B cell (primary cell): Measurements from ENCODE around the gene HOXB7. TPM values are rescaled to one million over a fixed set of nuclear protein-coding genes. Genes with fewer than 3 reads are reported as not detected.

Experiments used
- ATAC-seq: fragments of 200-7000 bp; cut with Tn5 transposase; one replicate; pipeline ENCODE4 v1.10.0; 2021; ENCODE audit warnings: low read depth, mild to moderate bottlenecking, moderate number of reproducible peaks, moderate library complexity
- CTCF ChIA-PET: fragments of 350-600 bp; sonication (Branson Sonifier 250); formaldehyde crosslinking; loops from one replicate; lab custom pipeline; 2021; ENCODE audit warnings: antibody characterized with exemption, inconsistent platforms; lab: Charles Lee
- POLR2A ChIA-PET: fragments of 350-600 bp; sonication (Branson Sonifier 250); formaldehyde crosslinking; loops from one replicate; lab custom pipeline; 2021; ENCODE audit warnings: antibody characterized with exemption; lab: Charles Lee
- DNase-seq: peaks from one replicate; pipeline ENCODE4 v3.0.0; 2013
- H2AFZ ChIP-seq: 2 replicates; pipeline ENCODE4 v1.6.1; 2012; ENCODE audit warnings: mild to moderate bottlenecking, low read depth, low read length; ENCODE audit not compliant: insufficient read depth, poor library complexity, severe bottlenecking
- H3K27ac ChIP-seq, 2 donors: 1 replicate in 1 of 2; 2 replicates in 1 of 2; pipeline ENCODE4 v1.5.1; 2012 to 2013; ENCODE audit warnings: low read length in 2 of 2, mild to moderate bottlenecking in 2 of 2, moderate library complexity in 1 of 2
- H3K27me3 ChIP-seq, 4 experiments: fragments of 200-600 bp in 1 of 4; sonication (generic) in 1 of 4; replicated peaks in 1 of 4; 1 replicate in 2 of 4; 2 replicates in 2 of 4; pipeline versions ENCODE4 v1.6.1 to v1.7.0; 2013 to 2016; ENCODE audit warnings: low read length in 3 of 4, mild to moderate bottlenecking in 2 of 4, mixed read lengths in 1 of 4, moderate library complexity in 1 of 4; ENCODE audit not compliant: insufficient read depth in 4 of 4, control insufficient read depth in 3 of 4; ENCODE audit errors: control extremely low read depth in 1 of 4
- H3K36me3 ChIP-seq, 2 experiments: replicated peaks in 1 of 2; 1 replicate in 1 of 2; 2 replicates in 1 of 2; pipeline versions ENCODE4 v1.6.1 to v1.7.1; 2013; ENCODE audit warnings: low read length in 1 of 2; ENCODE audit not compliant: insufficient read depth in 2 of 2, control insufficient read depth in 1 of 2; ENCODE audit errors: control extremely low read depth in 1 of 2, extremely low read depth in 1 of 2
- H3K4me1 ChIP-seq, 2 donors: fragments of 200-600 bp in 1 of 2; sonication (generic) in 1 of 2; 1 replicate in 1 of 2; 2 replicates in 1 of 2; pipeline versions ENCODE4 v1.5.1 to v1.6.1; 2013 to 2017; ENCODE audit warnings: low read length in 2 of 2; ENCODE audit not compliant: control insufficient read depth in 2 of 2, insufficient read depth in 2 of 2
- H3K4me2 ChIP-seq: replicated peaks from 2 replicates; pipeline ENCODE3; 2012; ENCODE audit warnings: mild to moderate bottlenecking, low read depth, low read length; ENCODE audit not compliant: poor library complexity, severe bottlenecking
- H3K4me3 ChIP-seq, 5 experiments: fragments of 200-600 bp in 1 of 5; sonication (generic) in 1 of 5; 1 replicate in 3 of 5; 2 replicates in 2 of 5; pipeline versions ENCODE4 v1.5.1 to v1.7.0; 2011 to 2016; ENCODE audit warnings: low read length in 4 of 5, mild to moderate bottlenecking in 4 of 5, low read depth in 2 of 5, control low read depth in 1 of 5, moderate library complexity in 1 of 5; ENCODE audit not compliant: insufficient read depth in 1 of 5; ENCODE audit errors: control extremely low read depth in 1 of 5, extremely low read depth in 1 of 5
- H3K79me2 ChIP-seq: fragments of 200-600 bp; sonication (generic); one replicate; pipeline ENCODE4 v1.6.0; 2016; ENCODE audit warnings: low read length; ENCODE audit not compliant: control insufficient read depth, insufficient read depth
- H3K9ac ChIP-seq: fragments of 200-600 bp; sonication (generic); 2 replicates; pipeline ENCODE4 v1.6.1; 2017; ENCODE audit warnings: mild to moderate bottlenecking, low read length, moderate library complexity
- H3K9me3 ChIP-seq, 3 donors: one replicate each; pipeline versions ENCODE4 v1.6.1 to v1.7.1; 2013; ENCODE audit warnings: low read length in 2 of 3; ENCODE audit not compliant: control insufficient read depth in 2 of 3, insufficient read depth in 1 of 3; ENCODE audit errors: control extremely low read depth in 1 of 3
- H4K20me1 ChIP-seq: 2 replicates; pipeline ENCODE4 v1.6.0; 2012; ENCODE audit warnings: mild to moderate bottlenecking, low read length; ENCODE audit not compliant: insufficient read depth, control insufficient read depth, poor library complexity, severe bottlenecking
- H3K27ac Mint-ChIP-seq: one replicate; pipeline ENCODE4 v1.8.0; 2021; ENCODE audit warnings: mixed read lengths
- H3K27me3 Mint-ChIP-seq: one replicate; pipeline ENCODE4 v1.8.0; 2021; ENCODE audit warnings: mixed read lengths
- H3K4me1 Mint-ChIP-seq: one replicate; pipeline ENCODE4 v1.8.0; 2021; ENCODE audit warnings: mixed read lengths
- H3K4me3 Mint-ChIP-seq: one replicate; pipeline ENCODE4 v1.8.0; 2021; ENCODE audit warnings: mixed read lengths
- H3K9me3 Mint-ChIP-seq: one replicate; pipeline ENCODE4 v1.8.0; 2022; ENCODE audit warnings: mixed read lengths; ENCODE audit not compliant: insufficient read depth
- CTCF ChIP-seq: fragments of 200-600 bp; IDR thresholded peaks from one replicate; pipeline ENCODE4 v1.8.0; 2022; ENCODE audit warnings: antibody characterized with exemption, mild to moderate bottlenecking
- EZH2 ChIP-seq: IDR thresholded peaks from 2 replicates; pipeline ENCODE4 v1.6.1; 2012; ENCODE audit warnings: borderline replicate concordance, low read depth, mild to moderate bottlenecking, moderate library complexity, low read length; ENCODE audit not compliant: insufficient read depth, poor library complexity, severe bottlenecking
- WGBS: methylation state at CpG from one replicate; pipeline ENCODE4 v1.1.5; 2013; ENCODE audit warnings: missing lambda C conversion rate; ENCODE audit not compliant: insufficient coverage; 5-methylcytosine and 5-hydroxymethylcytosine counted together
- intact Hi-C: fragments of 100-400 bp; cut with micrococcal nuclease; formaldehyde crosslinking; loops from one replicate; pipeline ENCODE4 v1.10.0; 2022
- polyA plus RNA-seq: library from polyadenylated mRNA; depleted of rRNA; stranded (reverse); fragments of >200 nt; gene quantifications from 2 replicates; pipeline ENCODE4 v1.2.3, GENCODE V29; 2012
- total RNA-seq, 2 donors: library from RNA; stranded (reverse); fragments of 120-200 nt in 1 of 2; gene quantifications; 1 replicate in 1 of 2; 2 replicates in 1 of 2; pipeline versions ENCODE4 v1.2.3 to v1.2.4, GENCODE V29; 2013 to 2022

The HOXB7 gene
- total and polyA plus RNA-seq, 2 donors (not counting 1 experiment from before 2014, with no cell fraction given), result 0.25 to 1.3 TPM

- intact Hi-C loops, result loop anchor here (2.0 to 5.0 kb wide), 2 partner anchors 13 to 130 kb away; partner anchors contain the start of genes HOXB13 and HOXB7
- peaks cover 0 to 99% (median 77%) of the 10 kb centered on the region in 4 experiments for H3K27me3 ChIP-seq
- Mint-ChIP-seq H3K27me3 (peaks cover 87% of the 10 kb centered on the region), H3K4me3 (peak overlapping the region; percentile 81), H3K27ac (peak overlapping the region; percentile 56), H3K9me3 (no peaks in the 10 kb centered on the region), H3K4me1 (peaks cover 45% of the 10 kb centered on the region)
- no peak for ATAC-seq
- 2% methylated on average over 13 of the region's 16 CpGs for WGBS
- H2AFZ ChIP-seq, result peak overlapping the region; percentile 73
- H3K9me3 ChIP-seq, result peaks cover 0 to 20% (median 0%) of the 10 kb centered on the region in 3 donors
- H3K9ac ChIP-seq, result peak overlapping the region; percentile 67
- no peaks in the 10 kb centered on the region for H3K36me3 ChIP-seq
- CTCF ChIA-PET, result interaction anchor here (1.1 kb wide), 1 partner anchor 10 kb away, joined by 3 read pairs; no protein-coding TSS in a partner anchor
- H3K27ac ChIP-seq, result no peak overlapping the region
- H3K4me1 ChIP-seq, result peaks cover 47 to 50% of the 10 kb centered on the region in 2 donors
- H3K79me2 ChIP-seq, result no peaks in the 10 kb centered on the region
- POLR2A ChIA-PET, result no interaction called here
- H4K20me1 ChIP-seq, result peaks cover 8% of the 10 kb centered on the region
- DNase-seq, result no peak
- TF ChIP-seq EZH2 (no peak), CTCF (no peak)
- H3K4me2 ChIP-seq, result peak overlapping the region; percentile 94
- H3K4me3 ChIP-seq, result peak overlapping the region in 4 of 5 experiments; percentile 28 to 63 (median 46)
Measured at GRCh38 chr17:48597528-48597777, 13.4 kb downstream of the HOXB7 start.

GRCh38 chr17:48596735-48597527, 13.9 kb downstream of the HOXB7 start:
- peak overlapping the region in 4 of 5 experiments; percentile 28 to 63 (median 46) for H3K4me3 ChIP-seq
- peaks cover 0 to 99% (median 76%) of the 10 kb centered on the region in 4 experiments for H3K27me3 ChIP-seq
- peaks cover 46% of the 10 kb centered on the region for H3K4me1 Mint-ChIP-seq
- no peak overlapping the region for H3K27ac ChIP-seq
- intact Hi-C loops, result loop anchor here (2.0 to 5.0 kb wide), 2 partner anchors 14 to 130 kb away; partner anchors contain the start of genes HOXB13 and HOXB7
- no peak for TF ChIP-seq EZH2
- TF ChIP-seq CTCF, result no peak
- ATAC-seq (no peak), DNase-seq (peak; percentile 33)
- peak overlapping the region; percentile 67 for H3K9ac ChIP-seq
- H3K4me2 ChIP-seq, result peak overlapping the region; percentile 94
- ChIA-PET POLR2A (no interaction called here), CTCF (interaction anchor here (0.9 to 5.6 kb wide), 5 partner anchors 9 to 288 kb away, joined by 3 to 64 read pairs (median 3); no protein-coding TSS in a partner anchor)
- peaks cover 89% of the 10 kb centered on the region for H3K27me3 Mint-ChIP-seq
- peak overlapping the region; percentile 73 for H2AFZ ChIP-seq
- H4K20me1 ChIP-seq, result peaks cover 8% of the 10 kb centered on the region
- H3K79me2 ChIP-seq, result no peaks in the 10 kb centered on the region
- whole genome bisulfite sequencing, result 4% methylated on average over 16 of the region's 26 CpGs
- peaks cover 0 to 23% (median 0%) of the 10 kb centered on the region in 3 donors for H3K9me3 ChIP-seq
- no peaks in the 10 kb centered on the region for H3K36me3 ChIP-seq
- peak overlapping the region; percentile 81 for H3K4me3 Mint-ChIP-seq
- peak overlapping the region; percentile 22 for H3K27ac Mint-ChIP-seq
- no peaks in the 10 kb centered on the region for H3K9me3 Mint-ChIP-seq
- peaks cover 51% of the 10 kb centered on the region in 2 donors for H3K4me1 ChIP-seq
